NOMO-1 treated with DMSO at 0.1 percent for 48 hours (cell line): ENCODE data around the gene EEFSEC.
A peak's percentile ranks its signal among the peaks of the same experiment; 100 is the strongest.

Source experiments
- DNase-seq: peaks from one replicate; lab custom pipeline; 2025; ENCODE audit not compliant: unreplicated experiment; lab: John Stamatoyannopoulos, UW

The EEFSEC gene

GRCh38 chr3:128435058-128435457 lies 281.8 kb downstream of the EEFSEC start:
- DNase-seq, result no peak

GRCh38 chr3:128435561-128435960 lies 282.3 kb downstream of the EEFSEC start:
- no peak for DNase-seq

- DNase-seq, result no peak
These were observed 282.9 kb downstream of the EEFSEC start for GRCh38 chr3:128436214-128436613.

GRCh38 chr3:128438488-128439072 lies 285.3 kb downstream of the EEFSEC start:
- no peak for DNase-seq

DNA sequence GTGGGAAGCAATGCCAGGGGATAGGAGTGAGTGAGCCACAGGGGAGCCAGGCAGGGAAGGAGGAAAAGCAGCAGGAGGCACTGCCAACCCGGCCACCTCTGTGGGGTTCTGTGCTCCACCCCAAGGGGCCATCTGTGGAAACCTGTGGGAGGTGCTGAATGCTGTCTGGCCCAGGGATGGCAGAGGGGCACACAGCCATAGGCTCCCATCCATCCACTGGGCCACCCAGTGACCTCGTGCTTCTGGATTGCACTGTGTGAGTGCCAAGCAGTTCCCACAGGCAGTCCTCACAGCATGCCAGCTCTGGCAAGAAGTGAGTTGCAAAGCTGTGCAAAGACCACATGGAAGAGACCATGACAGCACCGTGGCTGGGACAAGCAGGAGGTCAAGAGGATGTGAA lies 285.9 kb downstream of the EEFSEC start:
- DNase-seq, result no peak

DNA sequence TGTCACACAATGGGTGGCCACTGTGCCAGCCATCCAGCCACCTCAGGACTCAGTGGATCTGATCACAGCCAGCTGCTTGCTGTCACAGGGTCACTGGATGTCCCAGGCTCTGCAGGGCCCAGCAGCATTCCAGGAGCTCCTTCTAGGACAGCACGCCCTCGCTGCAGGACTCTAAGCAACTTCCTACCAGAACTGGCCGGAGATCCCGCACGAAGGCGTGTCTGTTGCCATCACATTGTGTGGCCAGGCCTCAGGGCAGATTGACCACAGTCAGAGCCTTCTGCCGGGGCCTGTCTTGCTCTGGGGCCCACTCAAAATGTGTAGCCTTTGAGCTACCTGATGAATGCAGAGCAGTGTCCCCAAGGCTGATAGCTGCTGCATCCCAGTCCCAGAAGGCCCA lies 288.8 kb downstream of the EEFSEC start:
- no peak for DNase-seq

GRCh38 chr3:128442949-128443348 lies 289.7 kb downstream of the EEFSEC start:
- DNase-seq, result no peak

DNA sequence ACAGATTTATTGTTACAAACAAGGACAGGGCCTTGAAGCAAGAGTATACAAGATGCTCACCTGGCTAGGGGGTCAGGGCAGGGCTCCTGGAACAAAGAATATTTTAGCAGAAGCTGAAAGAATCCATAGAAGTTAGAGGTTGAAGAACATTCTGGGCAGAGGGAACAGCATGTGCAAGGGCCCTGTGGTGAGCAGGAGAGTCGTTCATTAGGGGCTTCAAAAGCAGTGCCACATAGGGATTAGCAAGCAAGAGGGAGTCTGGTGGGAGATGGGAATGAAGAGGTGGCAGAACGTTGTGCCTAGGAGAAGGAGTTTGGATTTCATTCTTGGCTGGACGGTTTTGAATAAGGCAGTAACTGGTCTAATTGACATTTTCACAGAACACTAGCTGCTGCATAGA lies 290.5 kb downstream of the EEFSEC start:
- no peak for DNase-seq

DNA sequence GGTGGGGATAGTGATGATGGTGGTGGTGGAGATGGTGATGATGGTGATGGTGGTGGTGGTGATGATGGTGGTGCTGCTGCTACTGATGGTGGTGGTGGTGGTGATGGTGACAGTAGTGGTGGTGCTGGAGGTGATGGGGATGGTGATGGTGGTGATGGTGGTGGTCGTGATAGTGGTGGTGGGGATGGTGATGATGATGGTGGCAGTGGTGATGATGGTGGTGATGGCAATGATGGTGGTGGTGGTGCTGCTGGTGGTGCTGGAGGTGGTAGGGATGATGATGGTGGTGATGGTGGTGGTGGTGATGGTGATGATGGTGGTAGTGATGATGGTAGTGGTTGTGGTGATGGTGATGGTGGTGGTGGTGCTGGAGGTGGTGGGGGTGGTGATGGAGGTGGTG lies 292.1 kb downstream of the EEFSEC start:
- DNase-seq, result no peak

DNA sequence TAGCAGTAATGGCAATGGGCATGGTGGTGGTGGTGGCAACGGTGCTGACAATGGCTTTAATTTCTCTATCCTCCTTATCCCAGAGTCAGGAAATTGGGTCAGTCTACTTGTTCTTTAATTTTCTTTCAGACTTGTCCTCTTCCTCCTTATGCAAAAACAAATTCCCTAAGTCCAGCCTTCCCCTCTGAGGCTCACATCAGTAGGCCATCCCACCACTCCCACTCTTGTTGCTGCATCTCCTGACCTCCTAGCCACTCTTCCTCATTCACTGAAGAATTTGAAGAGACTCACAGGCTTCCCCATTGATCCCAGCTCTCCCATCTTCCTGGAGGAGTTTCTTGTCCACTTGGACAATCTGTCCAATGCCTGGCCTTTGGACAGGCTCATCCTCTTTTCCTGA lies 293.5 kb downstream of the EEFSEC start:
- DNase-seq, result no peak

GRCh38 chr3:128447561-128448013 lies 294.3 kb downstream of the EEFSEC start:
- DNase-seq, result no peak

DNA sequence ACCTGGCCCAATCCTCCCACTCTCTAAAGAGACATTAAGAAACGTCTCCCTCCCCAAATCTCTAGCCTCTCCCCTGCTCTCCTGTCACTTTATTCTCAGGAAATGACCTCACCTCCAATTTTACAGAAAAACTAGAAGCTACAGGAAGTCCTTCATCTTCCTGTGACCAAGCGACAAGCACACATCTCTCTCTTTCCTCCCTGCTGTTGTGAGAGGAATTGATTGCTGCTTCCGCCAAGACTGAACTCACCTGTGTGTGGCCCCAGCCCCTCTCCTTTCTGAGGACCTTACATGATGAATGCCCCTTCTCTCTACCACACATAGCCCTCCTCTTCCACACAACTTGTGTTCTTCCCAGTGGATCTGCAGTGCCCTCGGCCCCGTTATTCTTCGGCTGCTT lies 295.2 kb downstream of the EEFSEC start:
- DNase-seq, result peak; percentile 21

DNA sequence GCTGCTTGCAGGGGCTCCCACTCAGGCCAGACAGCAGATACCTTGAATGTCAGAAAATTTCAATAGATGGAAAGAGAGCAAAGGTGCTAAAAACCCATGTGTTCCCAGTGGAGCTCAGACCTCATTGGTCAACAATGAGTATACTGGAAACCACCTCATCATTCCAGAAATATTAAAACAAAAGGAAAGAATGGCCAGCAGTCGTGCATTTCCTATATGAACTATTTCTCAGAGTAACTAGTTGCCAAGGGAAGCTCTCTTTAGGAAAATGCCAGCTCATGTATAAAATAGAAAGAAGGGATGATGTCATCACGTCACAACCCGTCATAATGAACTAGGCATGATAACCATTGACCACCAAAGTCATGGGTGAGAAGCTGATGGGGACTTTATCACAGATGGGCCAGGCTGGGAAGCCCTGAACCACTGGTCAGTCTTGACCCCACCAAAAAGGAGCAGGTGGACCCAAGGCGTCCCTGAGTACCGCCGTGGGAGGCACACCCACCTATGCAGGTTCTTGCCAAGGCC lies 295.9 kb downstream of the EEFSEC start:
- no peak for DNase-seq

GRCh38 chr3:128452120-128452519 lies 298.8 kb downstream of the EEFSEC start:
- DNase-seq, result no peak

DNA sequence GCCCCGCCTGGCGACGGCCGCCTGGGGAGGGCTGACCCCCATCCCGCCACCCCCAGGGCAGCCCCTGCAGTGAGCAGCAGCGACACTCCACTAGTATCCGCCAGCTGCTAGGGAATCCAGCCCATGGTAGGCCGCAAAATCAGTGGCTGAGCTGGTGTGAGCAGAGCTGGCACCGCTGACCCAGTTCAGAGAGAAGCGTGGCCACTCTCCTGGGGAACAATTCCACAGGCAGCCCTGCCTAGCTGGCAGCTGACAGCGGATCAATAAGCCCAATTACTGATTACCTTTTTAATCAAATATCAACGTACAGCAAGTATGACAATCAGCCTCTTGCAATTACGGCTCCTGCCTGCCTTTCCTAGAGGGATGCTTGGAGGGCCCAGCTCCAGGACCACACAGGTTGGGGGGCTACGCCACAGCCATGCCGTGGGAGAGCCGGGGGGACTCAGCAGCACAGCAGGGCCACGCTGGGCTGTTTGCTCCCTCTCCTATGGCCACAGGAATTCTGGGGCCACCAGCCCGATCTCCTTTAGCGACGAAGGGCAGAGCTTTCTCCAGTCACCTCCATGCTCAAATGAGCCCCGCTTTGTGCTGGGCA lies 299.5 kb downstream of the EEFSEC start:
- no peak for DNase-seq

DNA sequence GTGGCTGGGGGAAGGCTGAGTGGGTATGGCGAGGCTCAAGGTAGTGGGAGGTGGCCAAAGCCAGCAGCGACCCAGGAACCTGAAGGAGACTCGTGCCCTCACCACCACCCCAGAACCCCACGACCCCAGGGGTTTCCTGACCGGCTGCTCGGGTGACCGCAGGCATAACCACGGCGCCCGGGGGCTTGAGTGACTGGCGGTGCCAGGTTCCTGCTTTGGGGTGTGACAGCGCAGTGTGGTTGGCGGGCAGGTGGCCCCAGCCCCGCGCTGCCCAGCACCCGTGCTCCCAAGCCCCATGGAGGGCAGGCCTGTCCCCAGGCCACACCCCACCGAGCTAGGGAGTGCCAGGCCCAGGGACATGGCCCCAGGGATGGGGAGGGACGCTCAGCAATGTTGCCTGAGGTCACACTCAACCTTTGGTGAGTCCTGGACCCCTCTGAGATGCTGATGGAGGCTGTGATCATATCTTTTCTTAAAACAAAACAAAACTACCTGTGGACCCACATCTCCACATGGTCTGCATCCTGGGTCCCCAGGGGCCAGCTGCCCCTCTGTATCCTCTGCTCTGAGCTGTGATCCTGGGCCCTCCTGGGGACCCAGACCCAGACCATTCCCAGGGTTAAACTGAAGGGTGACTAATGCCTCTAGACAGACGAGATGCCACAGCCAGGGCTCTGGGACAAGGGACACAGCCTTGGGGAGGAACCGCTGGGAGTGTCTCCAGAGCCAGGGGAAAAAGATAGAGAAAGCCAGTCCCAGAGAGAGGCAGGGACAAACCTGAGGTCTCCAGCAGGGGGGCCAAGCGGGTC lies 300.4 kb downstream of the EEFSEC start:
- DNase-seq, result no peak

DNA sequence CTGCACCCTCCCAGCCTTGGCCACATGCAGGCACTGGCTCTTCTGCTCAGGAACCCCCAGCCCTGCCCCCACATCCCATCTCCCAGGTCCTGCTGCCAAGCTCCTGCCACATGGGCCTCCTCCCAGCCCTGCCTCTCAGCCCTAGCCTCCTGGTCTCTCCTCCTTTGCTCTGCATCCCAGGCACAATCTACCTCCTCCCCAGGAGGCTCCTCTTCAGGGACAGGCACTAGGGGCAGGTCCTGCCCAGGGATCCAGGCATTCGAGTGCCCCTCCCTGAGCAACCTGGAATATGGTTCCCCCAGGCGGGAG lies 301.0 kb downstream of the EEFSEC start:
- no peak for DNase-seq

DNA sequence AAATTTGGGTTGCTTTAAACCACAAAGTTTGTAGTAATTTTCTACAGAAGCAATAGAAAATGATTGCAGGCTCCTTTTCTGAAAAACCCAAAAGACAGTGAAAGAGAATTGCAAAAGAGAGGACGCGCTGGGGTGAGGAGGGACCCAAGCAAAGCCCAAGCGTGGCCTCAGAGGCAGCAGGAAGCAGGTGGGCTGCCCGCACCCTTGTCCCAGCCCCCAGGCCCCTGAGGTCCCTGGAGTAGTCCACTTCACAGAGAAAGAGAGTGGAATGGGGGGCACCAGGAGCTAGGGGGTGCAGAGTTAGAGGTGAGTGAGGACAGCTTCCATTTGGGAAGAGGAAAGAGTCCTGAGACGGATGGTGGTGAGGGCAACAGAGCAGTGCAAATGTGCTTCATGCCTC lies 301.8 kb downstream of the EEFSEC start:
- DNase-seq, result no peak

DNA sequence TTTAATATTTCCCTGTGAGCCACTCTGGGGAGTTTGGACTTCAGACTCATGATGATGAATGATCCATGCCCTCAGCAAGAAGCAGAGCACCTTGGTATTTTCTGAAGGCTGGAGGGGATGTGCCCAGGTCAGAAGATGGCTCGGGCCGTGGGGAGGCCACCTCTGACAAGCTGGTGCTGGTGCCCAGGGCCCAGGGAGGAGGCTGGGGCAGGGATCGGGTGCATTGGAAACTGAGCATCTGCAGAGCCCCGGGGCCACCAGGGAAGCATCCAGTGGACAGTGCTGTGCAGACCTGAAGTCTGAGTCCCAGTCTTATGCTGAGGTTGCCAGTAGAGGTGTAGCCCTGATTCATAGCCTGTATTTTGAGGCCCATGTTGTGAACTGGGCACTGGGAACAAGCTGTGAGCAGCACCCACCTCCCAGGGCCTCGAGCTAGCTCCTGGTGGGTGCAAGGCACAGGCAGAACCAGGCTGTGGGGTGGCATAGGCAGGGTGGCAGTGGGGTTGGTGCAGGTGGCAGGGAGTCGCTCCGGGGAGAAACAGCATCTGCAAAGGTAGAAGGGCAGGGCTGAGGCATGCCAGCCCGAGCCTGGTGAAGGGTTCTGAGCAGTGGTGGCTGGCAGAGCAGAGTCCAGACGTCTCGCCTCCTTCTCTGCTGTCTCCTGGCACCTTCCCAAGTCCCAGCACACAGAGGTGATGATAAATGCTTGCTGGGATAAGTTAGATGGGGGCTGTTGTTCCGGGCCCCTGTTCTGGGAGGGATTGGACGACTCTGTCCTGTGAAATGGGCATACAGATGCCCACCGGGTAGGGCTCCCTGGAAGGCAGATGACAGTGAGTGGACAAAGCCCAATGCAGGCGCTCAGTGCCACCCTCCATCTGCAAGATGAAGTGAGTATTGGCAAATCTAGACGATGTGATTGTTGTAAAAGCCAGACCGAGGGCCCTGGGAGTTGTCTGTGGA lies 302.8 kb downstream of the EEFSEC start:
- no peak for DNase-seq

DNA sequence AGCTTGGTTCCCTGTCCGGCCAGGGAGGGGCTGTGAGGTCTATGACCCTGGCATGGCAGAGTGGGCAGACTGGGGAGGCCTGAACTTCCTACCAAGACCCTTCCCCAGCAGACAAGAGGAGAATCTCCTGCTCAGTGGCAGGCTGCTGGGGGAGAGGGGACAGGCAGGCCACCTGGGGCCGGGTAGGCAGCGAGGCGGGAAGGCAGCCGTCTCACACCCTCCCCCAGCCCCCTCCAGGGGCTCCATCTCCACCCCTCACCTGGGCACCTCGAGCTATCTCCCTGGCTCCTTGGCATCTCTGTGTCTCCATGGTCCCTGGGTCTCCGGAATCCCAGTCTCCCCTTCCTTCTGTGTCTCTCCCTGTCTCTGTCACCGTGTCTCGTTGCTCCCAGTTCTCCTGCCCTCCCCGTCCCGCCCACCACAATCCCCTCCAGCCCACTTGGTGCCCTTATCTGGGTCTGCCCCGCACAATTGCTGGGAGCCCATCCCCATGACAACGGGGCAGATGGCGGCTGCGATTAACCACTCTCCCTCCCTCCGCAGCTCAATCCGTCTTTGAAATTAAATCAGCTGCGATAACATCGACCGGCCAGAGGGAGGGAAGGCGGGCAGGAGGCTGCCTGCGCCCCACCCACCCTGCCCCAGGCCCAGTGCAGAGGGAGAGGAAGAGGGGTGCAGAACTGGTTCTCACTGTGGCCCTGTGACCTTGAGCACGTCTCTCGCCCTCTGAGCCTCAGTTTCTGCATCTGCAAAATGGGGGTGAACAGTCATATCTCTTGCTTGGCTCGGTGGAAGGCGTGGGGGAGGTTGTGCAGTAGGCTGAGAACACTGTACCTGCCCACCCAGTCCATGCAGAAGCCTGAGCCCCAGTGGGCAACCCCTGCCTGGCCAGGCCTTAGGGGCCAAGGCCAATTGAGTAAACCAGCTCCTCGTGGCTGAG lies 303.8 kb downstream of the EEFSEC start:
- DNase-seq, result no peak
